A673 (cell line): ENCODE data around the gene UPF3B. TPM values are rescaled to one million over a fixed set of nuclear protein-coding genes. Genes with fewer than 3 reads are reported as not detected.
"Not testable (repeated sequence)": the region's sequence is repeated elsewhere in the genome, so short reads cannot be mapped to it uniquely, and the experiment has no call there.

Source experiments
- BruUV-seq: library from RNA; stranded (reverse); fragments of 400-500 nt; replicated peaks from 2 replicates; lab custom pipeline; 2021; lab: Mats Ljungman, UMichigan
- CTCF ChIA-PET: fragments of 300-600 bp; sonication (Branson Sonifier 250); formaldehyde crosslinking; loops from one replicate; lab custom pipeline; 2022; ENCODE audit warnings: antibody characterized with exemption; lab: Charles Lee
- POLR2A ChIA-PET: fragments of 300-600 bp; sonication (Branson Sonifier 250); formaldehyde crosslinking; loops from one replicate; lab custom pipeline; 2022; ENCODE audit warnings: antibody characterized with exemption; ENCODE audit not compliant: low non-redundant PET; lab: Charles Lee
- DNase-seq: peaks from one replicate; pipeline ENCODE4 v3.0.0-alpha.2; 2015; ENCODE audit warnings: low spot score
- H3K27ac ChIP-seq: fragments of 200-600 bp; sonication (generic); 2 replicates; pipeline ENCODE4 v1.5.1; 2016; ENCODE audit warnings: mixed run types, low read depth, mild to moderate bottlenecking, mixed read lengths, antibody characterized with exemption, low read length; ENCODE audit not compliant: poor library complexity, severe bottlenecking
- H3K27me3 ChIP-seq: fragments of 200-600 bp; sonication (generic); replicated peaks from 2 replicates; pipeline ENCODE4 v1.6.1; 2017; ENCODE audit warnings: mixed run types, low read depth, mild to moderate bottlenecking, mixed read lengths, antibody characterized with exemption, low read length; ENCODE audit not compliant: insufficient read depth, poor library complexity
- H3K36me3 ChIP-seq: fragments of 200-600 bp; sonication (generic); 2 replicates; pipeline ENCODE4 v1.6.1; 2016; ENCODE audit warnings: mixed run types, mild to moderate bottlenecking, mixed read lengths, antibody characterized with exemption, low read length; ENCODE audit not compliant: insufficient read depth, poor library complexity, severe bottlenecking
- H3K4me1 ChIP-seq: fragments of 200-600 bp; sonication (generic); 2 replicates; pipeline ENCODE4 v1.6.1; 2017; ENCODE audit warnings: mixed run types, mild to moderate bottlenecking, mixed read lengths, antibody characterized with exemption, low read length; ENCODE audit not compliant: insufficient read depth, poor library complexity, severe bottlenecking
- H3K4me3 ChIP-seq: fragments of 200-600 bp; sonication (generic); 2 replicates; pipeline ENCODE4 v1.5.1; 2016; ENCODE audit warnings: low read depth, mixed run types, mild to moderate bottlenecking, mixed read lengths, low read length; ENCODE audit not compliant: poor library complexity, severe bottlenecking
- H3K9me3 ChIP-seq: fragments of 200-600 bp; sonication (generic); 2 replicates; pipeline ENCODE4 v1.6.1; 2016; ENCODE audit warnings: mixed run types, low read depth, mild to moderate bottlenecking, mixed read lengths, antibody characterized with exemption, low read length; ENCODE audit not compliant: poor library complexity, severe bottlenecking
- EZH2 ChIP-seq: fragments of 200-600 bp; sonication (generic); IDR thresholded peaks from 2 replicates; pipeline ENCODE4 v1.6.1; 2017; ENCODE audit warnings: borderline replicate concordance, low read depth, mild to moderate bottlenecking, mixed read lengths, antibody characterized with exemption, low read length; ENCODE audit not compliant: poor library complexity, severe bottlenecking
- intact Hi-C: fragments of 100-400 bp; cut with micrococcal nuclease; formaldehyde crosslinking; loops from one replicate; pipeline ENCODE4 v1.10.0; 2022; ENCODE audit not compliant: unreplicated experiment
- total RNA-seq: library from RNA; stranded (reverse); gene quantifications from 2 replicates; pipeline ENCODE4 v1.2.3, GENCODE V29; 2021
- TF ChIP-seq, protein P1 (sequence below): fragments of 300-800, 200-600 bp; sonication (generic); conservative IDR thresholded peaks from 2 replicates; pipeline ENCODE4 v1.5.1; 2017; ENCODE audit warnings: low read depth, mild to moderate bottlenecking, antibody characterized with exemption, low read length, moderate library complexity, mixed read lengths

The UPF3B gene
- total RNA-seq, 1 experiment from 2014 or later = 23.4 TPM

DNA sequence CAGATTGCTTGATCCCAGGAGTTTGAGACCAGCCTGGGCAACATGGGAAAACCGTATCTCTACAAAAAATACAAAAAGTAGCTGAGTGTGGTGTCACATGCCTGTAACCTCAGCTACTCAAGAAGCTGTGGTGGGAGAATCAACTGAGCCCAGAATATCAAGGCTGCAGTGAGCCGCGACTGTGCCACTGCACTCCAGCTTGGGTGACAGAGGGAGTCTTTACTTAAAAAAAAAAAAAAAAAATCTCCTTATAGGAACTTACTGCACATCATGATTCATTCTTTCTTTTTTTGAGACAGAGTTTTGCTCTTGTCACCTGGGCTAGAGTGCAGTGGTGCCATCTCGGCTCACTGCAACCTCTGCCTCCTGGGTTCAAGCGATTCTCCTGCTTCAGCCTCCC, 24.3 kb downstream of the UPF3B start:
- H3K27me3 ChIP-seq = no peaks in the 10 kb centered on the region
- no peak overlapping the region for H3K27ac ChIP-seq
- TF ChIP-seq, protein P1, sequence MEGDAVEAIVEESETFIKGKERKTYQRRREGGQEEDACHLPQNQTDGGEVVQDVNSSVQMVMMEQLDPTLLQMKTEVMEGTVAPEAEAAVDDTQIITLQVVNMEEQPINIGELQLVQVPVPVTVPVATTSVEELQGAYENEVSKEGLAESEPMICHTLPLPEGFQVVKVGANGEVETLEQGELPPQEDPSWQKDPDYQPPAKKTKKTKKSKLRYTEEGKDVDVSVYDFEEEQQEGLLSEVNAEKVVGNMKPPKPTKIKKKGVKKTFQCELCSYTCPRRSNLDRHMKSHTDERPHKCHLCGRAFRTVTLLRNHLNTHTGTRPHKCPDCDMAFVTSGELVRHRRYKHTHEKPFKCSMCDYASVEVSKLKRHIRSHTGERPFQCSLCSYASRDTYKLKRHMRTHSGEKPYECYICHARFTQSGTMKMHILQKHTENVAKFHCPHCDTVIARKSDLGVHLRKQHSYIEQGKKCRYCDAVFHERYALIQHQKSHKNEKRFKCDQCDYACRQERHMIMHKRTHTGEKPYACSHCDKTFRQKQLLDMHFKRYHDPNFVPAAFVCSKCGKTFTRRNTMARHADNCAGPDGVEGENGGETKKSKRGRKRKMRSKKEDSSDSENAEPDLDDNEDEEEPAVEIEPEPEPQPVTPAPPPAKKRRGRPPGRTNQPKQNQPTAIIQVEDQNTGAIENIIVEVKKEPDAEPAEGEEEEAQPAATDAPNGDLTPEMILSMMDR = no peak
- no peak for TF ChIP-seq EZH2
- H3K36me3 ChIP-seq = peaks cover 2% of the 10 kb centered on the region
- ChIA-PET CTCF (no interaction called here), POLR2A (no interaction called here)
- H3K4me1 ChIP-seq = no peaks in the 10 kb centered on the region
- H3K9me3 ChIP-seq = no peaks in the 10 kb centered on the region
- no TSS peak for BruUV-seq
- intact Hi-C loops = no loop called here
- H3K4me3 ChIP-seq = no peak overlapping the region
- no peak for DNase-seq

DNA sequence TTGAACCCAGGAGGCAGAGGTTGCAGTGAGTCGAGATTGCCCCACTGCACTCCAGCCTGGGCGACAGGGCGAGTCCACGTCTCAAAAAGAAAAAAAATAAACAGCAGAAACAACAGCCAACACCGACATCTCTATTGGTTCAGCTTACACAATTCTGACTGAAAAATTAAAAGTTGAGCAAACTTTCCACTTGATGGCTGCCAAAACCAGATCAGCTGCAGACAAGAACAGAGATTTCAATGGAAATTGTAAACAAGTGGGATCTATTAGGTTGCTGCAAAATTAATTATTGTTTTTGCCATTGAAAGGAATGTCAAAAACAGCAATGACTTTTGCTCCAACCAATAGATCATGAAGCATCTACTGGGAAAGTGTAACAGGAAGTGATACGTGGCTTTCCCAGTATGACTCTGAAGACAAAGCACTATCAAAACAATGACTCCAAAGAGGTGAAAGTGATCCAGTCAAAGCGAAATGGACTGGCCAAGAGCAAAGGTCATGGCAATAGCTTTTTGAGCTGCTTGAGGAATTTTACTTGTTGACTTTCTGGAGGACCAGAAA, 26.3 kb downstream of the UPF3B start:
- DNase-seq = no peak
- CTCF ChIA-PET = no interaction called here

DNA sequence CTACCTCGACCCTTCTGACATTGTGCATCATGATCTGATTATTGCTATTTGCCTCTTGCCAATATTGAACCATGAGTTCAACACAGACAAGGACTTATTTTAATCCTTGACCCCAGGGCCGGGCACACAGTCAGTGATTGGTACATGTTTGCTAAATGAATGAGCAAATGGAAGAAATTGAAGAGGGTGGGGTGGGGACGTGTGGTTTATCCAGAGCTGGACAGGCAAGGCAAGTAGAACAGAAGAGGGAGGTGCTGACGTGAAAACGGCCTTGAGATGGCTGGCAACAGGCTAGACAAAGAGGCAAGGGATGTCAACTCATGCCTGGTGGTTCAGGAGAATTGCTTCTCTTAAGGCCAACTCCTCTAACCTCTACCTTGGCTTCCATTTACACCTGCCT, 28.5 kb downstream of the UPF3B start:
- POLR2A ChIA-PET, H3K27ac ChIP-seq, H3K4me3 ChIP-seq, H3K4me1 ChIP-seq, H3K9me3 ChIP-seq, BruUV-seq, CTCF ChIA-PET, DNase-seq, H3K36me3 ChIP-seq, H3K27me3 ChIP-seq, intact Hi-C loops: not testable (repeated sequence)

More for the DNA sequence above, 26.3 kb downstream of the UPF3B start:
- BruUV-seq = no TSS peak
- Histone ChIP-seq H3K36me3 (peaks cover under 1% of the 10 kb centered on the region), H3K4me3 (no peak overlapping the region), H3K4me1 (no peaks in the 10 kb centered on the region), H3K27me3 (no peaks in the 10 kb centered on the region), H3K9me3 (no peaks in the 10 kb centered on the region), H3K27ac (no peak overlapping the region)
- TF ChIP-seq, protein P1 = no peak
- TF ChIP-seq EZH2 = no peak
- POLR2A ChIA-PET = no interaction called here
- intact Hi-C loops = no loop called here

DNA sequence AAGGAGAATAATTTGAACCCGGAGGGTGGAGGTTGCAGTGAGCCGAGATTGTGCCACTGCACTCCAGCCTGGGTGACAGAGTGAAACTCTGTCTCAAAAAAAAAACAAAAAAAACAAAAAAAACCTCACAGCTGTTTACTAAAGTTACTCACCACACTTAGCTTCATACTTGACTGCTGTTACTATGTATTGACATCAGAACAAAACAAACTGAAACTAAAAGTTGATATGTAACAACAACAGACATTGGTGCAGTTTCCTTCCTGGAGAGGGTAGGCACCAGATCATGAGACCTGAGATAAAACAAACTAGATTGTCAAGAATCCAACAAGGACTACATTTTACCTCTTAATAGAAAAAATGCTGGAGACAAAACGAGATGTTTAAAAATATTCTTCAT, 31.1 kb downstream of the UPF3B start:
- POLR2A ChIA-PET, H3K36me3 ChIP-seq, H3K4me1 ChIP-seq, CTCF ChIA-PET, DNase-seq, H3K27me3 ChIP-seq, H3K9me3 ChIP-seq, H3K4me3 ChIP-seq, BruUV-seq, intact Hi-C loops, H3K27ac ChIP-seq: not testable (repeated sequence)
